ENCODE results near the gene EIF4E3. TPM values are rescaled to one million over a fixed set of nuclear protein-coding genes. Genes with fewer than 3 reads are reported as not detected.
A peak's percentile ranks its signal among the peaks of the same experiment; 100 is the strongest.

The EIF4E3 gene
- total RNA-seq, result 10 to 100 TPM; 20.6 to 40.8 (median 23.9) TPM

GRCh38 chr3:71725271-71725991, at the start of gene EIF4E3:
Gene EIF4E3, minus strand, starts transcription at chr3:71725402. Its CDS starts 35 bp downstream, at chr3:71725367.
- peak within 1 kb of the TSS; percentile 77 to 90 (median 85) for H3K4me3 ChIP-seq
- no peaks in the 10 kb centered on the region for H3K36me3 ChIP-seq
- TF ChIP-seq POLR2A (IDR thresholded peaks at IDR 0.05) (no peak), CTCF (IDR thresholded peaks at IDR 0.05) (no peak)
- no peaks in the 10 kb centered on the region for H3K9me3 ChIP-seq
- peak; percentile 27 to 72 (median 51) for DNase-seq
- no peaks in the 10 kb centered on the region for H3K27me3 ChIP-seq
- H3K4me1 ChIP-seq, result peaks cover 0 to 18% (median 0%) of the 10 kb centered on the region in 4 donors
- H3K27ac ChIP-seq, result peak within 1 kb of the TSS; percentile 84 to 93 (median 86)

GRCh38 chr3:71771884-71772283, 46.7 kb upstream of the EIF4E3 start:
- Histone ChIP-seq H3K4me3 (no peak overlapping the region), H3K36me3 (no peaks in the 10 kb centered on the region), H3K27ac (no peak overlapping the region), H3K27me3 (no peaks in the 10 kb centered on the region), H3K9me3 (no peaks in the 10 kb centered on the region), H3K4me1 (no peaks in the 10 kb centered on the region)
- no peak for DNase-seq
- no peak for TF ChIP-seq POLR2A (IDR thresholded peaks at IDR 0.05)
- no peak for TF ChIP-seq CTCF (IDR thresholded peaks at IDR 0.05)

- Histone ChIP-seq H3K36me3 (no peaks in the 10 kb centered on the region), H3K4me3 (no peak overlapping the region), H3K4me1 (no peaks in the 10 kb centered on the region), H3K27me3 (no peaks in the 10 kb centered on the region), H3K9me3 (no peaks in the 10 kb centered on the region), H3K27ac (no peak overlapping the region)
- TF ChIP-seq POLR2A (IDR thresholded peaks at IDR 0.05) (no peak), CTCF (IDR thresholded peaks at IDR 0.05) (no peak)
- no peak for DNase-seq
These were observed 45.9 kb upstream of the EIF4E3 start for GRCh38 chr3:71771126-71771525.

GRCh38 chr3:71763426-71763825, 38.2 kb upstream of the EIF4E3 start:
- H3K27ac ChIP-seq, result no peak overlapping the region
- H3K4me1 ChIP-seq, result no peaks in the 10 kb centered on the region
- no peaks in the 10 kb centered on the region for H3K27me3 ChIP-seq
- H3K4me3 ChIP-seq, result no peak overlapping the region
- no peaks in the 10 kb centered on the region for H3K36me3 ChIP-seq
- no peak for TF ChIP-seq POLR2A (IDR thresholded peaks at IDR 0.05)
- TF ChIP-seq CTCF (IDR thresholded peaks at IDR 0.05), result no peak
- H3K9me3 ChIP-seq, result no peaks in the 10 kb centered on the region
- no peak for DNase-seq

GRCh38 chr3:71760140-71760539, 34.9 kb upstream of the EIF4E3 start:
- DNase-seq, result no peak
- Histone ChIP-seq H3K27ac (no peak overlapping the region), H3K36me3 (no peaks in the 10 kb centered on the region), H3K4me3 (no peak overlapping the region), H3K27me3 (no peaks in the 10 kb centered on the region), H3K4me1 (no peaks in the 10 kb centered on the region), H3K9me3 (no peaks in the 10 kb centered on the region)
- TF ChIP-seq CTCF (IDR thresholded peaks at IDR 0.05), result no peak
- TF ChIP-seq POLR2A (IDR thresholded peaks at IDR 0.05), result no peak
